Femur (tissue), 1 donor: ENCODE data around the gene KCNJ4.
"Not testable (repeated sequence)": the region's sequence is repeated elsewhere in the genome, so short reads cannot be mapped to it uniquely, and the experiment has no call there.

Source experiments
- DNase-seq: peaks from one replicate; pipeline ENCODE4 v3.0.0-alpha.2; 2017

The KCNJ4 gene

DNA sequence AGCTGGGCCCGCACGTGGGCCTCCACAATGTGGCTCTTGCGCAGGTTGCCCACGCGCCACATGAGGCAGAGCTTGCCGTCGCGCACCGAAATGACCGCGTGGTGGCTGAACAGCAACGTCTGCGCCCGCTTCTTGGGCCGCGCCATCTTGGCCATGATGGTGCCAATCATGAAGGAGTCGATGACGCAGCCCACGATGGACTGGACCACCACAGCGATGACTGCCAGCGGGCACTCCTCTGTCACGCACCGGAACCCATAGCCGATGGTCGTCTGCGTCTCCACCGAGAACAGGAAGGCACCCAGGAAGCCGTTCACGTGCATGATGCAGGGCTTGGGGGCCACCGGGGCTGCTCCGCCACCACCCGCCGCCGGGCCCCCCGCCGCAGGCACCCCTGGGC lies 27.5 kb downstream of the KCNJ4 start:
- DNase-seq: no peak

DNA sequence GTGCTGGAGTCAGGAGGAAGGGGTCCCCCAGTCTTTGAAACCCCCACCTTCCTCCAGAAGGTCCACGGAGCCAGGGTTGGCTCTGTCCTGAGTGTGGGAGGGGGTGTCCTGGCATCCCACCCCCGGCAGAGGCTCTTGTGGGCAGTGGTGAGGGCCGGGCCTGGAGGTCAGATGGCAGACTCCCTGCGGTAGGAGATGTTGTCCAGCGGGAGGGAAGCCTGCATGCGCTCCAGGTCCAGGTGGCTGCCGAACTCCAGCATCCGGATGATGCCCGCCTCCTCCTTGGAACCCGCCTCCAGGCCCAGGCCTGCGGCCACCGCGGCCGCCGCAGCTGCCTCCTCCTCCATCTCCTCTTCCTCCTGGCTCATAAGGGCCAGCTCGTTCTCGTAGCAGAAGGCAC lies 28.4 kb downstream of the KCNJ4 start:
- DNase-seq: no peak

DNA sequence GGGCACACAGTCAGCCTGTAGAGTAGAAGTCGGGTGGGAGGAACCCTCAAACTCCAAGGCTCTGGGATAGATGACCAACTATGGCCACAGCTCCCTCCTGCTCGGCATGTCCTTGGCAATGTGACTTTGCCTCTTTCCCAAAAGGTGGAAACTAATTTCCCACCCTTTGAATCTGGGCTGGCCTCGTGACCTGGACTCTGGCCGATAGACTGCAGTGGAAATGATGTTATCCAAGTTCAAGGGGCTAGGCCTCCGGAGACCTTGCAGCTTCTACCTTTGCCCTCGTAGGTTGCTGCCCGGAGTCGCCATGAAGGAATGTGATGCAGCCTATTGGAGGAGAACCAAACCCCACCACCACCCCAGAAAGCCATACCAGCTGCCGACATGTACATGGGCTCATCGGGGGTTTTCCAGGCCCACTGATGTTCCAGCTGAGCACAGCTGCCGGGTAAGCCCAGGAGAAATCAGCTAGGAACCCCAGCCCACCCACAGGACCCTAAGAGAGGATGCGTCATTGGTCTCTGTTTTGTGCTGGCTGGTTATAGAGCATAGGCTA lies 30.4 kb downstream of the KCNJ4 start:
- DNase-seq: no peak

DNA sequence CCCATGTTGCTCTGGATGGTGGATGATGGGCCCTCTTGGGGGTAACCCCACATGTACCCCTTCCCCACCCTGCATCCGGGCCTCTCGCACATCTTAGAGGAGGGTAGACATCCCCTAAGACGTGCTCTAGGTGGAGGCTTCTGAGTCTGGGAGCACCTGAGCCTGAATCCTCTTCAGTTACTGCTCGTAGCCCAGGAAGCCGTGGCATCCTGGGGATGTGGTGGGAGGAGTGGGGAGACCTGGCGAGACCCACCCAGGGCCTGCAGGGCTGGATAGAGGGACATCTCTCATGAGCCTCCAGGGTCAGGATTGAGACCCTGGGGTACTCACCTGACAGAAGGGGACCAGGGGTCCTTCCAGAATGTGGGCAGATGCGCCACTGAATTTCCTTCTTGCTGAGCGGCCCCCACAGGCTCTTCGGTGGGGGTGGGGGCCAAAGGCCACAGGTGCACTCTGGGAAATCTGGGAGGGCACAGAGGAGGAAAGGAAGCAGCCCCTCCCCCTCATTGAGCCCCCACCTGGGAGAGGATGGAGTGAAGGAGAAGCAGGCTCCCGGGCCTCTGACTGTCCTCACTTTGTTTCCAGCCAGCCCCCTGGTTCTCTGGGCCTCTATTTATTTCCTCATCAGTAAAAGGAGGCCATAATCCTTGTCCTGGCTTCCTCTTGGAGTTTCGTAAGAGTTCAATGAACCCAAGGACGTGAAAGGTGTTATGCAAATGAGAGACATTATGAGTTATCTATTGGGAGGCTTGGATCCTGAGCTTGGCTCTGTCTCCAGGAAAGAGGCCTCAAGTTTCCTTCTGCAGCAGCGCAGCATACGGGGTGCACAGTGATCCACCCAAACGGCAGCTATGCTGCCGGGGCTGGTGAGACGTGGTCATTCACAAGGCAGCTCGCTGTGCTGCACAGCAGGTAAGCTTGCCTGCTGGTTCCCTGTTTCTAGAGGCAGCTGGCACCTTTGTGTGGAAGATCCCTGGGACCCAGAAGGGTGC lies 31.2 kb downstream of the KCNJ4 start:
- DNase-seq: no peak

DNA sequence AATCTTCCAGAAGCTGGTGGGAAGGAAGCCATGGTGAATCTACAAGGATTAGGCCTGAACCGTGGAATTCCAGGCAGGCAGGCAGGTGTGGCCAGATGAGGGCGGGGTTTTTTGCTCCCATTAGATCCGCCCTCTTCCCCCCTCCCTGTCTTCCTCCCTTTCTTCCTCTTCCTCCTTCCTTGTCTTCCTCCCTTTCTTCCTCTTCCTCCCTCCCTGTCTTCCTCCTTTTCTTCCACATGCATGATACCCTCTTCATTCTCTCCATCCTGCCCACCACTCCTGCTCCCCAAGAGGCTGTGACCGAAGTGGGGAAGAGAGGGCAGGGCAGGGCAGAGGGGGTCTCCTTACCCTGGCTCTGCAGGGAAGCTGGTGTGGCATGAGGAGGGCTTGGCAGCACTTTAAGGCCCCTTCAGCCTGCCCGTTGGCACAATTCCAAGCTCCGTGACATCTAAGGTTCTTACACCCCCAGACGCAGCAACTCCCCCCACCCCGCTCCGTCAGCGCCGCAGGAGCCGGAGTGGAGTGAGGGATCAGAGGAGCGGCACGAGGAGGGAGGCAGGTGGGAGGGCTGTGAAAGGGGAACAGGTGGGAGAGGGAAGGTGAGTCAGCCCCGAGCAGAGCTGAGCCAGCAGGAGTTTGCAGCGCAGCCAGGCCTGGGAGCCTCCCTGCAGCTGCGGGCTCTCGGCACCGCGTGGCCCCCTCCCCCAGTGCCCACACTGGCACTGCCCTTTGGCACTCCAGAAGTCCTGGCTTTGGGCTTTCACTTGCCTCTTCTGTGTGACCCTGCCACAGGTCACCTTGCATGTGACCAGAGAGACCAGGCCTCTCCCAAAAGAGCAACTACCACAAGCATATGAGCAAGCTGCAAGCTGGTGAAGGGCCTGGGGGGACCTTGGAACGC lies 32.1 kb downstream of the KCNJ4 start:
- DNase-seq: no peak

DNA sequence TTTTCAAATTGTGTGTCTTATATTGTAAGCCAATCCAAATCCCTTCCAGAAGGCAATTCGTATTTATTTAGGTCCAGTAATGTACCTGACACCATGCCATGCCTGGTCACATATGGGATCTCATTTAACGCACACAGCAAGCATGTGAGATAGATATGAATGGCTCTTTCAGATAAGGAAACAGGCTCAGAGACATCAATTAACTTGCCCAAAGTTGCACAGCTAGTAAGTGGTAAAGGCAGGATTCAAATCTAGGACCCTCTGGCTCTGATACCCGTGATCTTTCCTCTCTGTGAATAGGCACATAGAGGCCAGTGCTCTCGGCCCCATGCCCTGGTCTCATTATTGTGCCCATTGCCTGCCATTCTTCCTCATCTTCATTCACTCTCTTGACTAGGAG lies 34.3 kb downstream of the KCNJ4 start:
- DNase-seq: no peak

DNA sequence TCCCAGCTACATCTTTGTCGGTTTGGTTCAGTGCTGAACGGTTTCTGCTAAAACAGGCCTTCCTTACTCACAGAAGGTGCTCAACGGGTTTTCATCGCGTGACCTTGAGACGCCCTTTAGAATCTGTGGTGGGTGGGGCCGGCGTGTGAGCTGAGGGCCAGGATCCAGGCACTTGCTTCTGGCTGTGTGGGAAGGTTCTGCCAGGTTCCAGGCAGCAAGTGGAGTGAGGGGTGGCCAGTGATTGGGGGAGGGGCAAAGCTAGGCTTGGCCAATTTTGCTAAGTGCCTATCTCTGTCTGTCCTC lies 35.2 kb downstream of the KCNJ4 start:
- no peak for DNase-seq

DNA sequence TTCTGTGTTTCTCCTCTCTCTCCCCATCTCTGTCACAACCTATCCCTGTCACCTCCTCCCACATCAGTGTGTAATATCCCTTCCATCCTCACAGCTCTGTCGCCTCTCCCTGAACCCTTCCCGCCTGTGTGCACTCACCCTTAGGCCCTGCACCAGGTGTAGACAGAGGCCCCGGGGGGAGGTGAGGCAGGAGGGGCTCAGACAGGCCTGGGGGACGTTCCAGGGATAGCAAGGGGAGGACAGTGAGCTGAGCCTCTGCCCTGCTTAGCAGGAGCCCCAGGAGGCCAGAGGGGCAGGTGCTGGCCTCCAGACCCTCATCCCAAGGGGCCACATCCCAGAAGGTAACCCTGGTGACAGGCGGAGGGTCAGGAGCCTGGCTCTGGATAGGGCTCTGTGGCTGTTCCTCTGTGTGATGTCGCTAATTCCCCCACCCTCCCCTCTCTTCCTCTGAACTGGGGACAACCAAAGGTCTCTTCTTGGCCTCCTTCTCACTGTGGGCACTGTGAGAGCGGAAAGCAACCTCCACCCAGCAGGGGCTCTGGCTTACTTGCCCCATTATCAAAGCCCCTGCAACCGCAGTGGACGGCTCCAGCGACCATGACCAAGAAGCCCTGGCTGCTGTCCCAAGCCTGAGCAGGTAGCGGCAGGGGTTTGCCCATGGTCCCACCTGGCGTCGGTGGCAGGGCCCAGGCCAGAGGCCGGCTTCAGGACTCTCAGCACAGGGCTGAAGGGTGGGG lies 35.7 kb downstream of the KCNJ4 start:
- no peak for DNase-seq

DNA sequence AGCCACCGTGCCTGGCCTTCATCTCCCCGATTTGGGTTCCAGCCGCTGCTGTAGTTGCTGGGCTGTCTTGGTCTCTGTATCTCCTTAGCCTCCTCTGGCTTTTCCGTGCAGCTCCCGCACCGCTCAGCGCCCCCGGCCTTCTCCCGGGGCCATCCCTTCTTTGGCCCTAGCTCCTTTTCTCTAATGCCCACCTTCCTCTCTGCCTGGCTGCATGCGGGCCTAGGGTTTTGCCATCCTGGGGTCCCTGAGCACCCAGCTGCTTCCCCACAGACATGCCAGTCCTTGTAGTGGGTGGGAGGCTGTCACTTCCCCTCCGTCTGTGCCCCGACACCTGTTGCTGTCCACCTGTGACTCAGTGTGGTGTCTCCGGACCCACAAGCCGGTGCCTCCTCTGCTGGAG lies 36.4 kb downstream of the KCNJ4 start:
- DNase-seq: no peak

DNA sequence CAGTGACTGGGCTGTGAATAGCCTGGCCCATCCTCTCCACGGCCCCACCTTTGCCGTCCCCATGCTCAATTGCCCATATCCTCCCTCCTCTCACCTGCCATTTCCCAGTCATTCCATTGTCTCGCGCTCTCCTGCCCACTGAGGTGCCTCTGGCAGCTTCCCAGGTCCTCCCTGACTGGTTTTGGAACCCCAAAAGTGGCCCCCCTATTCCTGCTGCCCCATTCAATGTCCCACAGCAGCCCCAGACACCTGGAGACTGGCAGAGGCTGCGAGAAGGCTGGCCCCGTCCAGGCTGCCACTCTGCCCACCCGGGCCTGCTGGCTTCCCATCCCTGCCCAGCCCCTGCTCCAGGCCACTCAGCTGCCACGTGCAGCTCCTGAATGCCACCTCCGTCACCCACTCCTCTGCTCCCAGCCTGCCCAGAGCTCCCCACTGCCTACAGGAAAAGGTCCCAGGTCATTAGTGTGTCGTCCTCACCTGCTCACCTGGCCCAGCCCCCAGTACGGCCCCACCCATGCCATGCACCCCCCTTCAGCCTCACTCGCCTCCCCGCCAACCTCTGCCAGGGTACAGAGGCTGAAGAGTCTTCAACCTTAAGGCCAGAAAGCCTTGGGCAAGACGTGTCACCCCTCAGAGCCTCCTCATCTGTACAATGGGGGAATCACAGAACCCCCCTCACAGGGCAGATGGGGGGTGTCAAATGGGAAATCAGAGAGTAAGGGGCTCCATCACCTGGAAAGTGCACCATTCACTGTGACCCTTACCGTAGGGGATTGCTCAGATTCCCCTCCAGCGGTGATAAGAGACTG lies 37.5 kb downstream of the KCNJ4 start:
- no peak for DNase-seq

DNA sequence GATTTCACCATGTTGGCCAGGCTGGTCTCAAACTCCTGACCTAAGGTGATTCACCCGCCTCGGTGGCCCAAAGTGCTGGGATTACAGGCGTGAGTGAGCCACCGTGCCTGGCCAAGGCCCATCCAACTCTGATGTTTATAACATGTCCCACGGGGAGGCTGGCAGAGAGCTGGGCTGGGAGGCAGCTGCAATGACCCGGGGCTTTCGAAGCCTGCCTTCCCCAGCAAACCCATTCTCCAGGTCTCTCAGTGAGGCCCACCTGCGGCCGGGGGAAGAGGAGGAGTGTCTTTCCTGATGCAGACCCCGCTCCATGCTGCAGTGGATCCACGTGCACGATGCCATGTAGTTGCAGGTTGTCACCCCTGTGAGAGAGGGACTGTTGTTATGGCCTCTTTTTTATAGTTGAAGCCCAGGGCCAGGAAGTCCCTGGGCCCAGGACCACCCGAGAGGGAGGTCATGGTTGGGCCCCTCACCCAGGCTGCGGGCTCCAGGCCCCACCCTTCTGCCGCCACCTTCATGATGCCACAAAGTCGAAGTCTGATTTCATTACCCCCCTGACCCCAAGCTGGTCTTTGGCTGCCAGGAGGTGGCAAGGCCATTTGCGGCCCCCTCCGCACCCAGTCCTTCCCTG lies 38.3 kb downstream of the KCNJ4 start:
- no peak for DNase-seq

DNA sequence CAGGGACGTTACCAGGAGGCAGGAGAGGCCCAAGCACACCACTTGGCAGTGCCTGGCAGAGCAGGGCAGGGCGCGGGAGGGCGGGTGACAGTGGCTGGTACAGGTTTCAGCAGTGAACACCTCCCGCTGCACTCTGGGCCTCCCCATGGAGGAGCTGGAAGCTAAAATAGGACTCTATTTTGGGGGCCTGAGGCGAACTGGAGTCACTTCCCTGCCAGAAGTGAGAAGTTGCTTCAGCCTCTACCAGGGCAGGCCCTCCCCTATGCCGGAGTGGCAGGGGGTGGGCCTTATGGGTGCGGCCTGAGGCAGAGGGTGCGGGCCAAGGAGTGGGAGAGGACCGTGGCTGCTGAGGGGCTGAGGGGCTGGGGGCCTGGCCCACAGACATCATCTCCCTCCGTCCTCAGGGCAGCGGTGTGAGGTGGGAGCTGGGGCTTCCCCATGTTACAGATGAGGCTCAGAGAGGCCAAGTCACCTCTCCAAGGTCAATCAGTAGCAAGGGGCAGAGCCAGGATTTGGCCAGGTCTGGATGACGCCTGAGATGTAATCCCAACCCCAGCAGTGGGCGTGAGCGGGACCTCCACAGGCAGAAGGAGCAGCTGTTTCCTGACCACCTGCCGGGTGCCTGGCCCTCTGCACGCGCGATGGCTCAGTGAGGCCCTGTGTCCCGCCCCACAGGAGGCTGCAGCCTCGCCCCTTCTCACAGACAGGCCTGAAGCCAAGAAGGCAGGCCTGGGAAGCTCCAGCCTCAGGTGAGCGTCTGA lies 39.3 kb downstream of the KCNJ4 start:
- DNase-seq: no peak

DNA sequence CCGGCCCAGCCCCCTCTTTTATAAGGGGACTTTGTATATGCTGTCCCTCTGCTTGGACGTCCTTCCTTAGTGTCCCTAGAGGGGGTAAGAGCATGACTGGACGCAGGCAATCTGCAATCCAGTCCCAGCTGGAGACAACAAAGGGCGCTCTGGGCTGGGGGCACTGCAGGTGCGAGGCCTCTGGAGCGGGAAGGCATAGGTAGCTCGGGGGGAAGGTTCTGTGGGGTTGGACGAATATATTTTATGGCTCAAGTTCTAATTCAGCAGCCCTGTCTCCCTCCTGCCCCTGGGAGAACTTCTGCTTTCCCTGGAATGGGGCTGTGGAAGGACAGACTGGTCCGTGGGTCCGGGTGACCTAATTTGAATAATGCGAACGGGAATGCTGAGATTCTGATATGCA lies 40.0 kb downstream of the KCNJ4 start:
- no peak for DNase-seq

DNA sequence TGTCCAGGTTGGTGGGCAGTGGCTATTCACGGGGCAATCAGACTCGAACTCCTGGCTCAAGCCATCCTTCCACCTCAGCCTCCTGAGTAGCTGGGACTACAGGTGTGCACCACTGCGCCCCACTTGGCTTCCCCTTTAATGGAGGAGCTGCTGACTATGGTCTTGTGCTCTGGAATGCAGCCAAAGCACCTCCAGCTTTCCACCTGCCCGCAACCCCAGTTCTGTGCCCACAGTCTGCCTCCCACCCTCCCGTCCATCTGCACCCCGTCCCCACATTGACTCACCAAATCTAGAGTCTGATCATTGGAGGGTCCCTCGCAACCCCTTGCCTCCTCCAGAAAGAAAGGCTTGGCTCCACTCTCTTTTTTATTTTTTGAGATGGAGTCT lies 41.0 kb downstream of the KCNJ4 start:
- no peak for DNase-seq

DNA sequence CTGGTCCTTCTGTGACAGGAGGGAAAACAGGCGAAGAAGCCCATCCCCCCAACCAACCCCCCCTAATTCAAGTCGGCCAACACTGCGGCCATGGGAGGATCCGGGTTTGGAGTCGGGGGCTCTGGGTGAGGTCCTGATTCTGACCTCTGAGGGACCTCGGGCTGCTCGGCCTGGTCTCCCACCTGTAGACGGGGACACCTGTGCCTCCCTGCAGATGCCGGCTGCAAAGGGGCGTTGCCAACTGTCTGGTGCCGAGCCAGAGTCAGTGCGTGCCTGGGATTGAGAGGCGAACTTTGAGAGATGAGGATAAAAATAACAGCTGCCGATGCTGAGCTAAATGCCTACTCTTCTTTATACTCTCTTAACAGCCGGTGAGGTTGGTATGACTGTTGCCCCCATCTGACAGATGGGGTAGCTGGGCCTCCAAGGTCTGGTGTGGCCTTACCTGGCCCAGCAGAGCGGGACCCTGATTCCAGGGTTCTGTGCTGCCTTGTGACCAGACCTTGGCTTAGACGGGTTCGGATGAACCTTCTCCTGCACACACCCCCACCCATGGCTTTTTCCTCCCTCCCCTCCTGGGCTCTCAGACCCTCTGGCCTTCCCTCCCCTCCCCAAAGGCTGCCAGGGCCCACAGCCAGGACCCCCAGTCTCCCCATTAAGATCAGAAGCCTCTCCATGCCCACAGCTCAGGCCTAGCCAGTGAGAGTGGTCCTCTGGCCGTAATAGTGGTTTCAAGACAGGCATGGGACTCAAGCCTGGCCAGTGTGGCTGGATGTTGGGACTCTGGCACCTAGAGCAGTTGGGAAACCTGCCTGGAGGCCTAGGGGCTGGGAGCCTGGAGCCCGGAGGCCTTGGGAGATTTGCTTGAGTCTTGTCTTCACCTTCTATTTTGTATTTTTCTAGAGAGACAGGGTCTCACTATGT lies 41.7 kb downstream of the KCNJ4 start:
- DNase-seq: peak; percentile 65

DNA sequence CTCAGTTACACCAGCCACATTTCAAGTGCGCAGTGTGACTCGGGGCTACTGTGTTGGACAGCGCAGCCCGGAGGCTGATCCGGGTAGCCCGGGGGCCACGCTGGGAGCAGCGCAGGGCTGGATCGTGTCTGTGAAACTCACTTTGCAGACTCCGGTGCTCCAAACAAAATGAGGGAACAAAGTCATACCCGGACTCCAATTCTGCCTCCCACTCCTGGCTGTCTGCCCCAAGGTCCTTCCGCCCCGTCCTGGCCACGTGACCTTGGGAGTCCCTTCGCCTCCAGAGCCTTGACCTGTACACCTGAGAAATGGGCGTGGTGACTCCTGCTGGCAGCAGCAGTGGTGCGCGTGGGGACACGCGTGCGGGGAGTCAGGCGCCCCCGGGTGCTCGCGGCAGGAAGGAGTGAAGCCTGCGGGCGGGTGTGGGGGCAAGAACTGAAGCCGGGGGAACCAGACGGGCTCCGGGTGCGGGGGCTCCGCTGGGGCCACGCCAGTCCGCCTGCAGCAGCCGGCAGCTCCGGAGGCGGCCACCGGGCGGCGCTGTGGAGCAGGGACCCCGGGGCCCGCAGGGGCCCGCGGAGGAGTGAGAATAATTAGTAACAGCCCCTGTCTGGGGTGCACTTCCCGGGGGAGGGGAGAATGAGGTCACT lies 42.4 kb downstream of the KCNJ4 start:
- DNase-seq: no peak

DNA sequence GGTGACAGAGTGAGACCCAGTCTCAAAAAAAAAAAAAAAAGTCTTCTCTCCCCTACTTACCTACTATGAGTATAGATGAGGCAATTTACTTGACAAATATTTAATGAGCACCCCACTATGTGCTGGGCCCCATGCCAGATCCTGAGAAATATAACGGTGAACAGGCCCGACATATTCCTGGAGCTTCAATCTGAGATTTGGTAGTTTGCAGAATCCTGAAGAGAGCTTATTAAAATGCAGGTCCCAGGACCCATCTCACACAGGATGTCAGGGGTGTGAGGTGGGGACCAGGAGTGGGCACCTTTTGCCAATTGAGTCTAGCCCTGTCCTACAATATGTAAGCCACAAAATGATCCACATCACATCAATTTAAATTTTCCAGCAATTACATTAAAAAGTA lies 44.0 kb downstream of the KCNJ4 start:
- no peak for DNase-seq

DNA sequence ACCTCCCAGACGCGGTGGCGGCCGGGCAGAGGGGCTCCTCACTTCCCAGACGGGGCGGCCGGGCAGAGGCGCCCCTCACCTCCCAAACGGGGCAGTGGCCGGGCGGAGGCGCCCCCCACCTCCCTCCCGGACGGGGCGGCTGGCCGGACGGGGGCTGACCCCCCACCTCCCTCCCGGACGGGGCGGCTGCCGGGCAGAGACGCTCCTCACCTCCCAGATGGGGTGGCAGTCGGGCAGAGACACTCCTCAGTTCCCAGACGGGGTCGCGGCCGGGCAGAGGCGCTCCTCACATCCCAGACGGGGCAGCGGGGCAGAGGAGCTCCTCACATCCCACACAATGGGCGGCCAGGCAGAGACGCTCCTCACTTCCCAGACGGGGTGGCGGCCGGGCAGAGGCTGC lies 45.1 kb downstream of the KCNJ4 start:
- DNase-seq: not testable (repeated sequence)

DNA sequence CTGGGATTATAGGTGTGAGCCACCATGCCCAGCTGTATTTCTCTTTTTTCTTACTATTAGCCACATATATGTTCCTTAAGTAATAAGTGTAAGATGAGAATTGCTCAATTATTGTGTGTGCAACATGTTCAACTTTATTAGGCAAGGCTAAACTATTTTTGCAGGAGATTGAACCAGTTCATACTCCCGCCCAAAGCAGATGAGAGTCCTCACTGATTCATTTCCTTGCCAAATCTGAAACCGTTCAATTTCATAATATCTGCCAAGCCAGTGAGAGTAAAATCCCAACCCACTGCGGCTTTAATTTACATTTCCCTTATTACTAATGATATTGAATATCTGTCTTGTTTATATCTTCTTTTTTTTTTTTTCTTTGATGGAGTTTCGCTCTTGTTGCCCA lies 48.4 kb downstream of the KCNJ4 start:
- no peak for DNase-seq
